Stimulated activated CD4-positive, alpha-beta T cell treated with anti-CD3 and anti-CD28 coated beads, TNF-alpha, amount 100 ng/mL, for 4 hours (primary cell): ENCODE measurements around the gene RORC.
"Not testable (repeated sequence)": the region's sequence is repeated elsewhere in the genome, so short reads cannot be mapped to it uniquely, and the experiment has no call there.

Source experiments
- DNase-seq, 3 experiments: peaks; one replicate each; pipeline ENCODE4 v3.0.0-alpha.2; 2020; ENCODE audit warnings: low read depth in 3 of 3

Gene RORC

DNA sequence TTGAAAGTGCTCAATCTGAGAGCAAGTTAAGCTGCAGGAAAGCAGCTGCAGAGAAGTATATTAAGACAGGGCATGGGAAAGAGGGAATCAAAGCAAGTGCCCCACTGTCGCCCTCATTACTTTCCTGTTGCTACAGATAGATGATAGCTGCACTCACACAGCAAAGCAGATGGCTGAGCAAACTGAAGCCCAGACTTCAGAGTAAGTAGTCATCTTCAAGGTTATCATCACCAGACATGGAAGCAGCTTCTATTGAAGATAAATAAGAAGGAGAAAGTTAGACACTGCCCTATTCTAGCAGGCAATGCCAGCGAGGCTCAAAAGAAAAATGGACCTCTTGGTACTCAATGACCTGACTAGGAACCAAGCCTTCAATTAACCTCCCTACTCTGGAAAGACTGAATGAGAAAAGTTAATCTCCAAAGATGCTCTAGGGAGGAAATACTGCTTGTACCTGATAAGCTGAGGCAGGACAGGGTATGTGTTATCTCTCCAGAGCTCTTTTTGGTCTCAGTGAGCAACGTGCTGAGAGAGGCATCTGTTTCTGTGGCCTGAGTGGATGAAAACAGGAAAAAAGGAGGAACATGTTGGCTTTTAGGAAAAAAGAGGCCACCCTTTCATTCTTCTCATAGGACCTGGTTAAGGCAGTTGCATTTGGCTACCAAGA is 57.2 kb downstream of the RORC start:
- no peak for DNase-seq

- no peak for DNase-seq
Measured at GRCh38 chr1:151773702-151774101, 57.9 kb downstream of the RORC start.

DNA sequence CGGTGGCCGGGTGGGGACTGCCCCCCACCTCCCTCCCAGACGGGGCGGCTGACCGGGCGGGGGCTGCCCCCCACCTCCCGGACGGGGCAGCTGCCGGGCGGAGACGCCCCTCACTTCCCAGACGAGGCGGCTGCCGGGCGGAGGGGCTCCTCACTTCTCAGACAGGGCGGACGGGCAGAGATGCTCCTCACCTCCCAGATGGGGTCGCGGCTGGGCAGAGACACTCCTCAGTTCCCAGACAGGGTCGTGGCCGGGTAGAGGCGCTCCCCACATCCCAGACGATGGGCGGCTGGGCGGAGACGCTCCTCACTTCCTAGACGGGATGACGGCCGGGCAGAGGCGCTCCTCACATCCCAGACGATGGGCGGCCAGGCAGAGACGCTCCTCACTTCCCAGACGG is 62.3 kb downstream of the RORC start:
- not testable (repeated sequence) for DNase-seq

DNA sequence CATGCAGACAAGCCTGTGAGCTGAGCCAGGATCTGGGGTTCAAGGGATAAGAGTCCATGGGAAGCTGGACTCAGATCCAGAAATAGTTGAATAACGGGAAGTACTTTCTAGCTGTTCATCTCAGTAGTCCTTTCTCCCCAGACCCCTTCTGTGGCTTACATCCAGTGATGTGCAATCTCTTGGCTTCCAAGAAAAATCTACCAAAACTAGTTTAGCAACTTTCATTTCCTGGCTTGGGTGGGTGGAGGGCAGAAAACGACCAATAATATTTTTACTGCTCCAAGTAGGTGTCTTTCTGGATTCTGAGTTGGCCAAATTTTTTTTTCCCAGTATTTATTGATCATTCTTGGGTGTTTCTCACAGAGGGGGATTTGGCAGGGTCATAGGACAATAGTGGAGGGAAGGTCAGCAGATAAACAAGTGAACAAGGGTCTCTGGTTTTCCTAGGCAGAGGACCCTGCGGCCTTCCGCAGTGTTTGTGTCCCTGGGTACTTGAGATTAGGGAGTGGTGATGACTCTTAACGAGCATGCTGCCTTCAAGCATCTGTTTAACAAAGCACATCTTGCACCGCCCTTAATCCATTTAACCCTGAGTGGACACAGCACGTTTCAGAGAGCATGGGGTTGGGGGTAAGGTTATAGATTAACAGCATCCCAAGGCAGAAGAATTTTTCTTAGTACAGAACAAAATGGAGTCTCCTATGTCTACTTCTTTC is 63.1 kb downstream of the RORC start:
- DNase-seq: not testable (repeated sequence)

DNA sequence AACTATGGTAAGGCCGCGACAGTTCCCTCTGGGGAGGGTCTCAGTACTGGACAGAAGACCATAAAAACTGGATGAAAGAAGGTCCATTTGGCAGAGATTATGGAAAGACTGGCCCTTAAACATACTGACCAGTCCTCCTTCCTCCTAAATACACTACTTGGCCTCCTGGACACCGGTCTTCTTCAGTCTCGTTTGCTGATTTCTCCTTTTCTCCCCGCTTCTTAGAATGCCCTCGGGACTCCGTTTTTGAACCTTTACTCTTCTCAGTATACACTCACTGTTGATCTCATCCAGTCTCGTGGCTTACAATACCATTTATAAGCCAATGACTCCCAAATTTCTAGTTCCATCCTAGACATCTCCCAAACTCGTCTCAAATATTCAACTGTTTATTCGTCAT is 67.6 kb downstream of the RORC start:
- DNase-seq: no peak

DNA sequence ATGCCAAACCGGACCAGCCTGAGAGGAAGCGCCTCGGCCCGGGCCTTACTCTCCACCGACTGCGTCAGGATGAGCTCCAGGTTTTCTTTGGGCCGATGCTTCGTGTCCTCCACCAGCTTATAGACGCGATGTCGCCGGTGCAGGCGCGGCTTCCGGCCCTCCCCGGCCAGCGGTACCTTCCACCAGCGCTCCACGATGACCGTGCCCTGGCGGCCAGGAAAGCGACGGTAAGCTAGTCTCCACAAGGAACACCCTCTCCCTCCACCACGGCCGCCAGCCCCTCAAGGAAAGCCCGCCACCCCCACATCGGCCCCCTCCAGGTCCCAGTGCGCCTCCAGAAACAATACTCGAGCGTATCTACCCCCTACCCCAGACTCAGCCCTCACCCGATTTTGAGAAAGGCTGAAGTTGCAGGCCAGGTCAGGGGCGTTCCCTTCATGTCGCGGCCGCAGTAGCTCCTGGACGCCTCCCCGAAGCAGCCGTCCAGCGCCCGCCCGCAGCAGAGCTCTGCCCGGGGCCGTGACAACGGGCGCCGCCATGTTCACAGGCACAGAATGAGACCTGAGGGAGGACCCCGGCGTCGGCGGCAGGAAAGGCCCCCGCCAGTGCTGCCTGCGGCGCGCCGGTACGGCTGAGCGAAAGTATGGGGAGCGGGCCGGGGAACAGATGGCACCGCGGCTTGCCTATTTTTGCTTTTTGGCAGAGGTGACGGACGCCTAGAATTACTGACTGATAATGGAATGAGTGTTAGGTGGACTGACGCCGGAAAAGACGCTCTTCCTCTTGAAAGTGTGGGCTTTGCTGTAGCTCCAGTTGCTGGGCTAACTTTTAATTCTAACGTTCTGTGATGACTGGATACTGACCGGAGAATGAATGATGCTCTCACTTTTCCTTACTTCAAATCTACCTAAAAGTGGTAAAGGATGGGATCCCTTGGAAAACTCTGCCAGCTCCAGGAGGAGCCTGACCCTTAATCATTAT is 68.4 kb downstream of the RORC start, which contains the start of gene MRPL9:
Gene MRPL9 (minus strand): TSS at position 556 of the 981 bp plus-strand sequence. CDS start 17 bp downstream, at position 539.
- peak; percentile 71 to 74 (median 72) for DNase-seq

- DNase-seq: no peak
Measured at GRCh38 chr1:151760597-151761385, 70.8 kb downstream of the RORC start.

DNA sequence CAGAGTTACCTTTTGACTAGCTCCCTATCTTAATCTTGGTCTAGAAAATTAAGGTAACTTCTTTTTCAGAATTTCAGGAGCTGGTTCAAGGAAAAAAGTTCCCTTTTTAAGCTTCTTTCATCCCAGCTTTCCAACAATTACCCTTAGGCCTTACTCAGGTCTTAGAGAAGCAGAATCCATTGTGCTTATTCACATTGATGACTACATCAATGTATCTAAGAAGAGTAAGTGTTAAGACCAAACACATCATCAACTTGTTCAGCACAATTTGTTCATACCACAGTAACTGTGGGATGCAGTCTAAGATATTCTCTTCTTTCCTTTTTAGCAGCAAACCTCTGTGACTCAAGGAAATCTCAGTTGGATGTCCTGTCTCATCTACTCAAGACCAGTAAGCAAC is 72.4 kb downstream of the RORC start:
- DNase-seq: no peak

DNA sequence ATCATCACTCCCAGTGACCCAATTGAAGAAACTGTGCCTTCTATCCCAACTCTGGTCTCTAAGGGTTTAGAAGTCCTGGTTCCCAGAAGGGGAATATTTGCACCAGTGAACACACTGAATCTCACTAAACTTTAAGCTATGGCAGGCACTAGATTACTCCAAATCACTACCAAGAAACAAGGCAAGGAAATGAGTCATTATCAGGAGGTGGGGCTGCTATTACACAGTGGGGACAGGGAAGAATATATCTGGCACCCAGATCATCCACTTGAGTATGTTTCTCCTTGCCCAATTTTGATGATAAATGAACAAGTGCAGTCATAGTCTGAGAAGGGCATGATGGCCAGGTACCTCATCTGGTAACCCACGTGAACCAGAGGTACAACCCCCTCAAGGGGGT is 75.3 kb downstream of the RORC start:
- DNase-seq: no peak
